ENCODE data around the gene PLAC8. TPM values are rescaled to one million over a fixed set of nuclear protein-coding genes. Genes with fewer than 3 reads are reported as not detected.
"Not testable (repeated sequence)": the region's sequence is repeated elsewhere in the genome, so short reads cannot be mapped to it uniquely, and the experiment has no call there.

Gene PLAC8
- total RNA-seq, 4 donors from 2014 or later = 0.39 to 0.88 TPM; not detected in 2

DNA sequence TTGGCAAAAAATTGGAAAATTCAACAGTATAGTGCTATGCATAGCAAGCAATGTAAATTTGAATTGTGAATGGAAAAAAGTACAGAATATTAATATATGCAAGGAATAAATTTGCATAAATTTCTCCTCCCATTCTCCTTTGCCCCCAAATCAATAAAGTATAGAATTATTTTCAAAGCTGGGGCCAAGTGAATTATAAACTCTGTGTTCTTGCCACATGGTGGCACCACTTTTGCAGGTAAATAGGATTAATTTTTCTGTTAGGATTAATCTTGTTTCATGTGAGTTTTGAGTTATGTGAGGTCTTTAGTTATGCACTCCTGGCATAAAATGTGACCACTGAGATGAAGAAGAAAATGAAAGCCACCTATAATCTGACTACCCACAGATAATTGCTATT lies 59.6 kb downstream of the PLAC8 start:
- H3K4me3 ChIP-seq (ENCODE audit: low read depth, poor library complexity, severe bottlenecking) = no peak overlapping the region
- TF ChIP-seq, protein P1, sequence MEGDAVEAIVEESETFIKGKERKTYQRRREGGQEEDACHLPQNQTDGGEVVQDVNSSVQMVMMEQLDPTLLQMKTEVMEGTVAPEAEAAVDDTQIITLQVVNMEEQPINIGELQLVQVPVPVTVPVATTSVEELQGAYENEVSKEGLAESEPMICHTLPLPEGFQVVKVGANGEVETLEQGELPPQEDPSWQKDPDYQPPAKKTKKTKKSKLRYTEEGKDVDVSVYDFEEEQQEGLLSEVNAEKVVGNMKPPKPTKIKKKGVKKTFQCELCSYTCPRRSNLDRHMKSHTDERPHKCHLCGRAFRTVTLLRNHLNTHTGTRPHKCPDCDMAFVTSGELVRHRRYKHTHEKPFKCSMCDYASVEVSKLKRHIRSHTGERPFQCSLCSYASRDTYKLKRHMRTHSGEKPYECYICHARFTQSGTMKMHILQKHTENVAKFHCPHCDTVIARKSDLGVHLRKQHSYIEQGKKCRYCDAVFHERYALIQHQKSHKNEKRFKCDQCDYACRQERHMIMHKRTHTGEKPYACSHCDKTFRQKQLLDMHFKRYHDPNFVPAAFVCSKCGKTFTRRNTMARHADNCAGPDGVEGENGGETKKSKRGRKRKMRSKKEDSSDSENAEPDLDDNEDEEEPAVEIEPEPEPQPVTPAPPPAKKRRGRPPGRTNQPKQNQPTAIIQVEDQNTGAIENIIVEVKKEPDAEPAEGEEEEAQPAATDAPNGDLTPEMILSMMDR (IDR thresholded peaks at IDR 0.05) = no peak
- no peak for TF ChIP-seq POLR2A (IDR thresholded peaks at IDR 0.05)
- DNase-seq (ENCODE audit: low spot score in 2 of 2) = no peak
- intact Hi-C loops (cut with DNase I; ENCODE audit: low total_unique reads) = no loop called here

DNA sequence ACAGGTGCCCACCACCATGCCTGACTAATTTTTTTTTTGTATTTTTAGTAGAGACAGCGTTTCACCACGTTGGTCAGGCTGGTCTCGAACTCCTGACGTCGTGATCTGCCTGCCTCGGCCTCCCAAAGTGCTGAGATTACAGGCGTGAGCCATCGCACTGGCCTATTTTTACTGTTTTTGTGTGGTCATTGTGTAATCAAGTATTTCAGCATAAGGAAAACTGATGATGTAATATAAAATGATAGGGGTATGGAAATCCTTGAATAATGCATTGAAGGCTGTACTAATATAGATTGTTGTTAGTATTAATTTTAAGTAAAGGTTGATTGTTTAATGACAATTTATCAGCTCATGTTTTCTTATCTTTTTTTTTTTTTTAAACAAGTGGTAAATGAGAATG lies 65.7 kb downstream of the PLAC8 start:
- intact Hi-C loops (cut with DNase I; ENCODE audit: low total_unique reads); H3K4me3 ChIP-seq (ENCODE audit: low read depth, poor library complexity, severe bottlenecking); DNase-seq (ENCODE audit: low spot score in 2 of 2): not testable (repeated sequence)
- WGBS, 2 donors = 93 to 98% methylated on average over 8 of the region's 8 CpGs

DNA sequence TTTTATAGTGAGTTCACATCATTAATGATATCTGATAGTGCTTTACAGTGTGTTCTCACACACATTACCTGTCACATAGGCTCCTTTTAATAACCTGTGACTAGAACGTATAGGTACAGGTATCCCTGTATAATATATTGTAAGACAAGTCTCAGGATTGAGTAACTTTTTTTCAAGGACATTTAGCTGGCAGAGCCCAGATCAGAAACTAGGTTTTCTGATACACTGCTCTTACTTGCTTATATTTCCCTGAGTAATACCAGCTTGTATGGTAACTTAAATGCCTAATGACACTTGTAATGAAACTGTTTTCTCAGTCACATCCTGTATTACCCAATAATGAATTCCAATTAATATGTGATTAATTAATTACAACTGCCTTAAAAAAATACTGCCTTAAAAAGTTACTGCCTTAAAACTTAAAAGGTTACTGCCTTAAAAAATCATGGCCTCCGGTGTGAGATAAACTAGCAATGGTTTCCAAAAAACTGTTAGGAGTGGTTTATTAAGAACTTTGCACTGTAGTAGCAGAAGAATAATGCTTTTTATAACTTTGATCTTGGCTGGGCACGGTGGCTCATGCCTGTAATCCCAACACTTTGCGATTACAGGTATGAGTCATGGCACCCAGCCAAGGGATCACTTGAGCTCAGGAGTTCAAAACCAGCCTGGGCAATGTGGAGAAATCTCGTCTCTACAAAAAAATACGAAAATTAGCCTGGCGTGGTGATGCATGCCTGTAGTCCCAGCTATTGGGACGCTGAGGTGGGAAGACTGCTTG lies 67.6 kb downstream of the PLAC8 start:
- WGBS, 2 donors = 77 to 78% methylated on average over 8 of the region's 8 CpGs
- intact Hi-C loops (cut with DNase I; ENCODE audit: low total_unique reads) = no loop called here
- H3K4me3 ChIP-seq (ENCODE audit: low read depth, poor library complexity, severe bottlenecking) = no peak overlapping the region
- no peak for TF ChIP-seq POLR2A (IDR thresholded peaks at IDR 0.05)
- TF ChIP-seq, protein P1 (IDR thresholded peaks at IDR 0.05) = no peak
- no peak for DNase-seq (ENCODE audit: low spot score in 2 of 2)

DNA sequence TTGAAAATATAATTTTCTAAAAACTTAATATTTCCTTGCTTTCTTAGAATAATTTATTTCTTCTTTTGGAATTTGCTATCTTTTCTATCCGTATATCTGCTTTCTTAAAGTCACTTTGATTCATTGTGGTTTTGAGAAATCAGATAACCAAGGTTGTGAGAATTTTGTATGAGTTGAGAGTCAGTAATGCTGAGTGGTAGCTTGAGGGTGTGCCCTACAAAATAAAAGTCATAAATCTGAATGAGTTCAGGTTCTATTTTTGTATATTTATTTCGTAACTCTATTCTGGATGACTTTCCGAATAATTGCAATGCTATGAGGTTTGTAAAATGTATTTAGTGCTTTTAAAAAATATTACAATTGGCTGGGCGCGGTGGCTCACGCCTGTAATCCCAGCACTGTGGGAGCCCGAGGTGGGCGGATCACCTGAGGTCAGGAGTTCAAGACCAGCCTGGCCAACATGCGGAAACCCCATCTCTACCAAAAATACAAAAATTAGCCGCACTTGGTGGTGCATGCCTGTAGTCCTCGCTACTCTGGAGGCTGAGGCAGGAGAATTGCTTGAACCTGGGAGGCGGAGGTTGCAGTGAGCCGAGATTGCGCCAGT lies 70.6 kb downstream of the PLAC8 start:
- intact Hi-C loops (cut with DNase I; ENCODE audit: low total_unique reads) = no loop called here
- 57 to 74% methylated on average over 14 of the region's 14 CpGs for WGBS, 2 donors
- H3K4me3 ChIP-seq (ENCODE audit: low read depth, poor library complexity, severe bottlenecking) = no peak overlapping the region
- TF ChIP-seq, protein P1 (IDR thresholded peaks at IDR 0.05) = no peak
- no peak for DNase-seq (ENCODE audit: low spot score in 2 of 2)

DNA sequence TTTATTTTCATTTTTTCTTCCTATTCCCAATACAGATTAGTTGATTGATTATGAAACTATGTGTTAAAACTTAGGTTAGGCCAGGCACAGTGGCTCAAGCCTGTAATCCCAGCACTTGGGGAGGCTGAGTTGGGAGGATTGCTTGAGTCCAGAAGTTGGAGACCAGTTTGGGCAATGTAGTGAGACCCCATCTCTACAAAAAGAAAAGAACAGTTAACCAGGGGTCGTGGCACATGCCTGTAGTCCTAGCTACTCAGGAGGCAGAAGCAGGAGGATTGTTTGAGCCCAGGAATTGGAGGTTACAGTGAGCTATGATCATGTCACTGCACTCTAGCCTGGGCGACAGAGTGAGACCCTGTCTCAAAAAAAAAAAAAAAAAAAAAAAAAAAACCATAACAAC lies 71.4 kb downstream of the PLAC8 start:
- H3K4me3 ChIP-seq (ENCODE audit: low read depth, poor library complexity, severe bottlenecking); DNase-seq (ENCODE audit: low spot score in 2 of 2); intact Hi-C loops (cut with DNase I; ENCODE audit: low total_unique reads): not testable (repeated sequence)
- 88 to 90% methylated on average over 2 of the region's 2 CpGs for WGBS, 2 donors

DNA sequence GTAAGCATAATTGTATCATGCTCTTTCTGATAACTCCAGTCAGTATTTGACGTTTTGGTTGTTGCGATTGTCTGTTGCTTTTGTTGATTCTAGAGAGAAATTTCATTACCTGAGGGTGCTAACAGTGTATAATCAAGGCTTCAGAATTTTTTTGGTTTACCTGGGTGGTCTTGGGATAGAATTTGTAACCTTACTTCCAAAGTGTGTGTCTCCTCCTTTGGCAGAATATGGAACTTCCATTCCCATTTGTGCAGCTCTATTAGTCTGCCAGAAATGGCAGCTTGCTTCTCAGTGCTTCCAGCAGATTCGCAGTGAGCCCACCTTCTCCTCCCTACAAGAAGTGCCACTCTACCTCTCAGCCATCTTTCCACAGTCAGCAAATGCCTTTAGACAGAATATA lies 74.3 kb downstream of the PLAC8 start:
- 84 to 85% methylated on average over 3 of the region's 3 CpGs for WGBS, 2 donors
- no peak overlapping the region for H3K4me3 ChIP-seq (ENCODE audit: low read depth, poor library complexity, severe bottlenecking)
- DNase-seq (ENCODE audit: low spot score in 2 of 2) = no peak
- TF ChIP-seq, protein P1 (IDR thresholded peaks at IDR 0.05) = no peak
- TF ChIP-seq POLR2A (IDR thresholded peaks at IDR 0.05) = no peak
- intact Hi-C loops (cut with DNase I; ENCODE audit: low total_unique reads) = no loop called here

Other genes starting within 250 kb of the PLAC8 start
- gene SEC31A, start 223.6 kb downstream of the PLAC8 start, total RNA-seq = 100 to 1,000 TPM; 100 to 166 (median 118) TPM
- 1 to 10 TPM; 3.2 to 3.8 (median 3.5) TPM for gene THAP9, start 214.0 kb downstream of the PLAC8 start, total RNA-seq
- 10 to 100 TPM; 16.9 to 25.3 (median 17.8) TPM for gene LIN54, start 103.9 kb downstream of the PLAC8 start, total RNA-seq
- 10 to 100 TPM; 18.4 to 56.5 (median 43.7) TPM for gene COPS4, start 79.5 kb downstream of the PLAC8 start, total RNA-seq
- gene COQ2, start 170.1 kb upstream of the PLAC8 start, total RNA-seq = 10 to 100 TPM in 3 of 4 donors, 1 to 10 TPM in 1; 9.7 to 20.1 (median 12.6) TPM
- 10 to 100 TPM in 1 of 4 donors, 1 to 10 TPM in 3; 7.6 to 12.5 (median 9.1) TPM for gene HPSE, start 220.1 kb upstream of the PLAC8 start, total RNA-seq